ENCODE measurements around the gene KIF23.

Gene KIF23

GRCh38 chr15:69454953-69455352 lies 40.8 kb downstream of the KIF23 start:
- no peak for TF ChIP-seq CTCF (IDR thresholded peaks at IDR 0.05; ENCODE audit: control insufficient read depth, extremely low read depth, insufficient read depth)
- H3K4me3 ChIP-seq (ENCODE audit: low read depth, low read length): peak overlapping the region; percentile 87
- no peak for DNase-seq (ENCODE audit: low read depth)

- no peak for TF ChIP-seq CTCF (IDR thresholded peaks at IDR 0.05; ENCODE audit: control insufficient read depth, extremely low read depth, insufficient read depth)
- DNase-seq (ENCODE audit: low read depth): no peak
- no peak overlapping the region for H3K4me3 ChIP-seq (ENCODE audit: low read depth, low read length)
Measured at GRCh38 chr15:69456208-69457166, 42.3 kb downstream of the KIF23 start.

- no peak for TF ChIP-seq CTCF (IDR thresholded peaks at IDR 0.05; ENCODE audit: control insufficient read depth, extremely low read depth, insufficient read depth)
- H3K4me3 ChIP-seq (ENCODE audit: low read depth, low read length): no peak overlapping the region
- DNase-seq (ENCODE audit: low read depth): no peak
Measured at GRCh38 chr15:69457304-69458280, 43.4 kb downstream of the KIF23 start.

DNA sequence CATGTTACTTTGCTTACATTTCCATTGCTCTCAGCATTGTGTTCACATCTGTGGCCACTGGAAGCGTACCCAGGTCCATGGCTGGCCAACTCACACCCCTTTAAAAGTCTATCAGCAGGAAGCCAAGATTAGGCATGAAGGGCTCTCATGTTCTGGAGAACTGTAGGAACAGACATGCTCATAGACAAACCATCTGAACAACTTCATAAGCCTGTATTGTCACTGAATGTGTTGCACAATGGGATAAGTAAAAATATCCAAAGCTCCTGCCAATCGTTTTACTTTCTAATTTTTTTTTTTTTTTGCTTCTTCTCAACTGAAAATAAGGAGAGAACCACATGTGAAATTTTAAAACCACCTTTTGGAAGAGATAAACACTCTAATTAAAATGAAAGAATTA lies 44.9 kb downstream of the KIF23 start:
- TF ChIP-seq CTCF (IDR thresholded peaks at IDR 0.05; ENCODE audit: control insufficient read depth, extremely low read depth, insufficient read depth): no peak
- no peak overlapping the region for H3K4me3 ChIP-seq (ENCODE audit: low read depth, low read length)
- DNase-seq (ENCODE audit: low read depth): no peak

DNA sequence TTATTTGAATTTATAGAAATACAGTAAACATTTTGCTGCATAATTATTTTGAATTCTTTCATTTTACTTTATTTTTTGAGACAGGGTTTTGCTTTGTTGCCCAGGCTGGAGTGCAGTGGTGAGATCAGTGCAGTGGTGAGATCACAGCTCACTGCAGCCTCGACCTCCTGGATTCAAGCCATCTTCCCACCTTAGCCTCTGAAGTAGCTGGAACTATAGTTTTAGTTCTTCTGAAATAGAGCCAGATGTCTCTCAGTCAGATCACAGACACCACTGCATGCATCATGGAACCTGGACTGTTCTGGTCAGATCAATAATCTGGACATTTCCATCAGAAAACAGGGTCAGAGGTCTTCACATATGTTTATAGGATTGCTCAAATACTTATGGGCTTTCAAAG lies 46.3 kb downstream of the KIF23 start:
- TF ChIP-seq CTCF (IDR thresholded peaks at IDR 0.05; ENCODE audit: control insufficient read depth, extremely low read depth, insufficient read depth): no peak
- no peak overlapping the region for H3K4me3 ChIP-seq (ENCODE audit: low read depth, low read length)
- DNase-seq (ENCODE audit: low read depth): no peak

DNA sequence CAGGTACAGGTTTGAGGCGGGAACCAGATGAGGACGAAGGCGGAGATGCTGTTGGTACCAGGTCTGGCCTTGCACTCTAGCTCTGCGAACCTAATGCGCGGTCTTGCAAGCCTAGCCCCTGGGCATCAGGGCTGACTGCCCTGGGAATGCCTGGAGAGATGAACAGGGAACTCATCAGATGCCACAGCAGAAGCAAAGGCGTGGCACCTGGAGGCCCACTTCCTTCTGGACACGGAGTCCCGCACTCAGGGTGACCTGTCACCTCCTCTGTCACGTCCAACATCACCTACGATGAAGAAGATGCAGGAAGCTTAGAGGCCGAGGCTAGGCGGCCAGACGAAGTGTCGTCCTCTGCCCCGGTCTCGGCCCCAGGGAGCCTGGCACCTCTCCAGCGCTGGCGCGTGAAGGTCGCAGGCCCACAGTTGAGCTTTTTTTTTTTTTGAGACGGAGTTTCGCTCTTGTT lies 47.9 kb downstream of the KIF23 start:
- peak overlapping the region; percentile 55 for H3K4me3 ChIP-seq (ENCODE audit: low read depth, low read length)
- no peak for TF ChIP-seq CTCF (IDR thresholded peaks at IDR 0.05; ENCODE audit: control insufficient read depth, extremely low read depth, insufficient read depth)
- no peak for DNase-seq (ENCODE audit: low read depth)

Data from LNCaP clone FGC (cell line).